Anterior cingulate cortex (tissue), 58 donors: ENCODE data around the gene CENPU.
"Not testable (repeated sequence)": the region's sequence is repeated elsewhere in the genome, so short reads cannot be mapped to it uniquely, and the experiment has no call there.

ENCODE experiments used
- DNase-seq, 58 donors: peaks; one replicate each; lab custom pipeline; 2025; lab: John Stamatoyannopoulos, UW

The CENPU gene

GRCh38 chr4:184669251-184669650, 64.6 kb downstream of the CENPU start:
- peak in 3 of 58 donors; percentile 2 to 13 (median 6) for DNase-seq

GRCh38 chr4:184668511-184669114, 65.3 kb downstream of the CENPU start:
- DNase-seq: no peak

- no peak for DNase-seq
These were observed 65.8 kb downstream of the CENPU start for GRCh38 chr4:184668096-184668495.

GRCh38 chr4:184666670-184667069, 67.2 kb downstream of the CENPU start:
- no peak for DNase-seq

GRCh38 chr4:184664445-184665210, 69.3 kb downstream of the CENPU start:
- no peak for DNase-seq

GRCh38 chr4:184662236-184662635, 71.7 kb downstream of the CENPU start:
- DNase-seq: no peak

GRCh38 chr4:184660978-184661377, 72.9 kb downstream of the CENPU start:
- no peak for DNase-seq

GRCh38 chr4:184657820-184658219, 76.1 kb downstream of the CENPU start:
- not testable (repeated sequence) for DNase-seq

GRCh38 chr4:184657144-184657543, 76.8 kb downstream of the CENPU start:
- DNase-seq: no peak

GRCh38 chr4:184655889-184656869, 77.7 kb downstream of the CENPU start:
- DNase-seq: no peak

- no peak for DNase-seq
These were observed 80.2 kb downstream of the CENPU start for GRCh38 chr4:184653650-184654049.

- not testable (repeated sequence) for DNase-seq
These were observed 81.2 kb downstream of the CENPU start for GRCh38 chr4:184652681-184653080.

- DNase-seq: no peak
These were observed 82.0 kb downstream of the CENPU start for GRCh38 chr4:184651899-184652298.

GRCh38 chr4:184649971-184650855, 83.7 kb downstream of the CENPU start:
- DNase-seq: peak in 11 of 58 donors; percentile 25 to 49 (median 36)

GRCh38 chr4:184649026-184649970, 84.6 kb downstream of the CENPU start, which contains the start of the genes CASP3 and PRIMPOL:
CASP3 (minus strand) TSS chr4:184649447; CDS start chr4:184638453, 10,994 bp downstream.
PRIMPOL (plus strand) TSS chr4:184649738; CDS start chr4:184657141, 7,403 bp downstream.
- DNase-seq: peak; percentile 72 to 98 (median 96)

- DNase-seq: peak in 49 of 58 donors; percentile 13 to 68 (median 48)
These were observed 85.4 kb downstream of the CENPU start for GRCh38 chr4:184648313-184649025.

- DNase-seq: no peak
These were observed 85.9 kb downstream of the CENPU start for GRCh38 chr4:184648054-184648312.
